Thoracic aorta (tissue), 2 donors: ENCODE measurements around the gene AKR1E2. TPM values are rescaled to one million over a fixed set of nuclear protein-coding genes. Genes with fewer than 3 reads are reported as not detected.

Experiments used
- ATAC-seq: fragments of 150-250 bp; one replicate; pipeline ENCODE4 v1.8.0; 2017; ENCODE audit warnings: low read depth; ENCODE audit not compliant: insufficient number of reproducible peaks, low FRiP score
- DNase-seq: peaks from one replicate; pipeline ENCODE4 v3.0.0-alpha.2; 2020; ENCODE audit warnings: low spot score
- H3K27ac ChIP-seq, 2 donors: fragments of 200-600 bp; sonication (generic); 1 replicate in 1 of 2; 2 replicates in 1 of 2; pipeline ENCODE4 v1.5.1; 2016; ENCODE audit warnings: mild to moderate bottlenecking in 2 of 2, moderate library complexity in 2 of 2
- H3K27me3 ChIP-seq: fragments of 200-600 bp; sonication (generic); replicated peaks from 2 replicates; pipeline ENCODE4 v1.6.0; 2016; ENCODE audit warnings: mild to moderate bottlenecking; ENCODE audit not compliant: insufficient read depth
- H3K36me3 ChIP-seq: fragments of 200-600 bp; sonication (generic); one replicate; pipeline ENCODE4 v1.5.1; 2016
- H3K4me1 ChIP-seq, 2 donors: fragments of 200-600 bp; sonication (generic); 1 replicate in 1 of 2; 2 replicates in 1 of 2; pipeline versions ENCODE4 v1.5.1 to v1.6.0; 2016; ENCODE audit warnings: low read depth in 2 of 2, mild to moderate bottlenecking in 1 of 2; ENCODE audit not compliant: control insufficient read depth in 1 of 2
- H3K4me3 ChIP-seq: fragments of 200-600 bp; sonication (generic); 2 replicates; pipeline ENCODE4 v1.5.1; 2016; ENCODE audit warnings: mild to moderate bottlenecking
- H3K9me3 ChIP-seq: fragments of 200-600 bp; sonication (generic); 2 replicates; pipeline ENCODE4 v1.5.1; 2016
- total RNA-seq, 2 donors: library from RNA; depleted of rRNA; stranded (reverse); fragments of >200 nt; gene quantifications; one replicate each; pipeline versions ENCODE4 v1.1.0 to v1.2.3, GENCODE V29; 2016
- TF ChIP-seq, protein P1 (sequence below): fragments of 200-600 bp; sonication (generic); IDR thresholded peaks from one replicate; pipeline ENCODE4 v1.5.1; 2019; ENCODE audit warnings: antibody characterized with exemption

The AKR1E2 gene
- total RNA-seq, 2 donors from 2014 or later, result 11.1 to 17.6 TPM

DNA sequence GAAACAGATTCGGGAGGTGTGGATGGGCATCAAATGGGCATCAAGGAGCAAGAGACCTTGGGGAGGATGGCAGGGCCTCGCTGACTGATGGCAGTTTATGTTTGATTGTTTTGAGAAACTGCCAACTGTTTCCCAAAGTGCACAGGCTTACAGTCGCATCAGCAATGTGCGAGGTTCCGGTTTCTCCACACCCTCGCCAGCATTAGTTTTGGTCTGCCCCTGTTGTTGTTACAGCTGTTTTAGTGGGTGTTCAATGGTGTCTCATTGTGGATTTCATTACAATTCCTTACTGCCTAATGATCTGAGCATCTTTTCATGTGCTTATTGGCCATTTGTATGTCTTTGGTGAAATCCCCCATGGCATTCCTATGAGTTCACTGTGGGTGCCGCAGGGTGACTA is 24.4 kb downstream of the AKR1E2 start:
- TF ChIP-seq, protein P1, sequence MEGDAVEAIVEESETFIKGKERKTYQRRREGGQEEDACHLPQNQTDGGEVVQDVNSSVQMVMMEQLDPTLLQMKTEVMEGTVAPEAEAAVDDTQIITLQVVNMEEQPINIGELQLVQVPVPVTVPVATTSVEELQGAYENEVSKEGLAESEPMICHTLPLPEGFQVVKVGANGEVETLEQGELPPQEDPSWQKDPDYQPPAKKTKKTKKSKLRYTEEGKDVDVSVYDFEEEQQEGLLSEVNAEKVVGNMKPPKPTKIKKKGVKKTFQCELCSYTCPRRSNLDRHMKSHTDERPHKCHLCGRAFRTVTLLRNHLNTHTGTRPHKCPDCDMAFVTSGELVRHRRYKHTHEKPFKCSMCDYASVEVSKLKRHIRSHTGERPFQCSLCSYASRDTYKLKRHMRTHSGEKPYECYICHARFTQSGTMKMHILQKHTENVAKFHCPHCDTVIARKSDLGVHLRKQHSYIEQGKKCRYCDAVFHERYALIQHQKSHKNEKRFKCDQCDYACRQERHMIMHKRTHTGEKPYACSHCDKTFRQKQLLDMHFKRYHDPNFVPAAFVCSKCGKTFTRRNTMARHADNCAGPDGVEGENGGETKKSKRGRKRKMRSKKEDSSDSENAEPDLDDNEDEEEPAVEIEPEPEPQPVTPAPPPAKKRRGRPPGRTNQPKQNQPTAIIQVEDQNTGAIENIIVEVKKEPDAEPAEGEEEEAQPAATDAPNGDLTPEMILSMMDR, result no peak
- ATAC-seq (no peak), DNase-seq (no peak)
- Histone ChIP-seq H3K27me3 (no peaks in the 10 kb centered on the region), H3K4me1 (peaks cover 0 to 46% of the 10 kb centered on the region in 2 donors), H3K36me3 (no peaks in the 10 kb centered on the region), H3K9me3 (no peaks in the 10 kb centered on the region), H3K27ac (peak overlapping the region; percentile 66 to 68), H3K4me3 (no peak overlapping the region)

GRCh38 chr10:4851176-4851575 is 25.2 kb downstream of the AKR1E2 start:
- no peak for ATAC-seq
- Histone ChIP-seq H3K9me3 (no peaks in the 10 kb centered on the region), H3K4me1 (peaks cover 0 to 46% of the 10 kb centered on the region in 2 donors), H3K4me3 (no peak overlapping the region), H3K36me3 (no peaks in the 10 kb centered on the region), H3K27ac (peak overlapping the region; percentile 64 to 66), H3K27me3 (no peaks in the 10 kb centered on the region)
- TF ChIP-seq, protein P1, result no peak
- no peak for DNase-seq

GRCh38 chr10:4851846-4852245 is 25.8 kb downstream of the AKR1E2 start:
- no peak overlapping the region for H3K4me3 ChIP-seq
- H3K4me1 ChIP-seq, result peaks cover 0 to 46% of the 10 kb centered on the region in 2 donors
- no peak for ATAC-seq
- H3K27ac ChIP-seq, result peak overlapping the region; percentile 64 to 66
- H3K36me3 ChIP-seq, result no peaks in the 10 kb centered on the region
- H3K27me3 ChIP-seq, result no peaks in the 10 kb centered on the region
- H3K9me3 ChIP-seq, result no peaks in the 10 kb centered on the region
- DNase-seq, result no peak
- TF ChIP-seq, protein P1, result no peak

DNA sequence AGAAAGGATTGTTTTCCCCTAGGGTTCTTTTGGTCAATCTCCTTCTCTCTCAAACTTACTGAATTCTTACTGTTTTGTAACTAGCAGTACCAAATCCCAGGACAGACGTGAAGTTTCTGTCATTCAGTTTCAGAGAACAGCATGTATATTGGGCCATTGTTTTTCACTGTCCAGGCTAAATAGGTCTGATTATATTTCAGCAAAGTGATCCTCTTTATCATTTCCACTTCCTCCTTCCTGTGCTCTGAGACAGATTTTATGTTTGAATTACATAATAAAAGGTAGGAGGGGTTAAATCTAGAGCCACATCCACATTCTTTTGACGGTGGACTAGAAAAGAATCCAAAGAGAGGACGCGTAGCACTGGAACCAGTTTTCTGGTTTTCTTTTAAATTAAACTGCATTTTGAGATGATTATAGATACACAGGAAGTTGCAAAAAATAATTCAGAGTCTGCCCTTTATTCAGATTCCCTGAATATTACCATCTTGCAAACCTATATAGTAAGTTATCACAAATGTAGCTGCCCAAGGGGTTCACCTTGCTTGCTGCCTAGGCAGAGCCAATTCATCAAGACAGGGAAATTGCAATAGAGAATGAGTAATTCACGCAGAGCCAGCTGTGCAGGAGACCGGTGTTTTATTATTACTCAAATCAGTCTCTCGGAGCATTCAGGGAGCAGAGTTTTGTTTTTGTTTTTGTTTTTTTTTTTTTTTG is 40.1 kb downstream of the AKR1E2 start:
- H3K4me3 ChIP-seq, result no peak overlapping the region
- TF ChIP-seq, protein P1, result no peak
- H3K27ac ChIP-seq, result peak overlapping the region in 1 of 2 donors; percentile 71
- H3K36me3 ChIP-seq, result no peaks in the 10 kb centered on the region
- no peak for ATAC-seq
- peaks cover 0 to 21% of the 10 kb centered on the region in 2 donors for H3K4me1 ChIP-seq
- H3K27me3 ChIP-seq, result no peaks in the 10 kb centered on the region
- DNase-seq, result no peak
- H3K9me3 ChIP-seq, result no peaks in the 10 kb centered on the region

DNA sequence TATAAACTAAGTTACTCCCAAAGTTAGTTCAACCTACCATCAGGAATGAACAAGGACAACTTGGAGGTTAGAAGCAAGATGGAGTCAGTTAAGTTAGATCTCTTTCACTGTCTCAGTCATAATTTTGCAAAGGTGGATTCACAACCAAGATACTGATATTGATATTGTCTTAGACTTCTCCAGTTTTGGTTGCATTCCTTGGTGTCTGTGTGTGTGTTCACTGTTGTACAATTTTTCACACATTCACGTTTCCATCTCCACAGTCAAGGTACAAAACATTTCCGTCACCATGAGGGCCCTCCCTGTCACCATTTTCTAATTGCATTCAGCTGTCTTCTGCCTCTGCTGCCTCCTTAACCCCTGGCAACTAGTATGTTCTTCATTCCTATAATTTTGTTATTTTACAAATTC is 41.1 kb downstream of the AKR1E2 start:
- DNase-seq (no peak), ATAC-seq (no peak)
- Histone ChIP-seq H3K27me3 (no peaks in the 10 kb centered on the region), H3K27ac (peak overlapping the region; percentile 58 to 71), H3K9me3 (no peaks in the 10 kb centered on the region), H3K36me3 (no peaks in the 10 kb centered on the region), H3K4me3 (no peak overlapping the region), H3K4me1 (peaks cover 0 to 21% of the 10 kb centered on the region in 2 donors)
- TF ChIP-seq, protein P1, result no peak
